GM21576 (cell line): ENCODE data around the gene ANO8.
A peak's percentile ranks its signal among the peaks of the same experiment; 100 is the strongest.

Source experiments
- ATAC-seq: cut with Tn5 transposase; IDR thresholded peaks from one replicate; pipeline ENCODE4 v1.9.1; 2021; ENCODE audit warnings: mild to moderate bottlenecking, moderate library complexity; ENCODE audit not compliant: unreplicated experiment

The ANO8 gene

GRCh38 chr19:17348700-17349099 lies 14.0 kb upstream of the ANO8 start:
- ATAC-seq = no peak

GRCh38 chr19:17347877-17348276 lies 13.2 kb upstream of the ANO8 start:
- no peak for ATAC-seq

- no peak for ATAC-seq
These were observed 12.7 kb upstream of the ANO8 start for GRCh38 chr19:17347361-17347760.

- ATAC-seq = no peak
These were observed 11.5 kb upstream of the ANO8 start for GRCh38 chr19:17346109-17346671.

GRCh38 chr19:17341845-17342244 lies 7.2 kb upstream of the ANO8 start:
- ATAC-seq = no peak

GRCh38 chr19:17341386-17341785 lies 6.7 kb upstream of the ANO8 start:
- no peak for ATAC-seq

GRCh38 chr19:17340871-17341357 lies 6.3 kb upstream of the ANO8 start:
- ATAC-seq = no peak

- ATAC-seq = no peak
These were observed 5.7 kb upstream of the ANO8 start for GRCh38 chr19:17340302-17340870.

- ATAC-seq = no peak
These were observed 4.6 kb upstream of the ANO8 start for GRCh38 chr19:17339088-17339741.

GRCh38 chr19:17338433-17339078 lies 3.9 kb upstream of the ANO8 start:
- no peak for ATAC-seq

- no peak for ATAC-seq
These were observed 3.2 kb upstream of the ANO8 start for GRCh38 chr19:17337675-17338432.

GRCh38 chr19:17336872-17337674 lies 2.4 kb upstream of the ANO8 start, which contains the start of gene GTPBP3:
TSS of gene GTPBP3 (plus strand) at chr19:17337553. CDS start at chr19:17337612, 59 bp downstream.
- peak; percentile 74 for ATAC-seq

- ATAC-seq = no peak
These were observed 920 bp upstream of the ANO8 start for GRCh38 chr19:17335575-17335974.

- ATAC-seq = no peak
These were observed 843 bp downstream of the ANO8 start for GRCh38 chr19:17333611-17334413.

GRCh38 chr19:17332677-17333581 lies 1.7 kb downstream of the ANO8 start:
- ATAC-seq = no peak

- ATAC-seq = no peak
These were observed 2.3 kb downstream of the ANO8 start for GRCh38 chr19:17332360-17332676.

- no peak for ATAC-seq
These were observed 3.6 kb downstream of the ANO8 start for GRCh38 chr19:17331045-17331558.

GRCh38 chr19:17330262-17331044 lies 4.2 kb downstream of the ANO8 start:
- no peak for ATAC-seq
